H1 (cell line): Measurements from ENCODE around the gene POLN. TPM values are rescaled to one million over a fixed set of nuclear protein-coding genes. Genes with fewer than 3 reads are reported as not detected.

Experiments used
- CTCF ChIA-PET: fragments of 300-600 bp; sonication (Branson Sonifier 250); formaldehyde crosslinking; loops from one replicate; lab custom pipeline; 2021; ENCODE audit not compliant: partially characterized antibody; lab: Charles Lee
- POLR2A ChIA-PET: fragments of 300-600 bp; sonication (Branson Sonifier 250); formaldehyde crosslinking; loops from one replicate; lab custom pipeline; 2021; ENCODE audit warnings: inconsistent platforms; ENCODE audit not compliant: partially characterized antibody; lab: Charles Lee
- DNase-seq, 2 experiments: peaks; one replicate each; pipeline versions ENCODE4 v3.0.0 to v3.0.0-alpha.2; 2010 to 2022; ENCODE audit warnings: low spot score in 2 of 2, low read depth in 1 of 2, mixed read lengths in 1 of 2
- FAIRE-seq: peaks from 2 replicates; lab custom pipeline; 2011; peaks lifted over from hg19 to GRCh38; lab: Jason Lieb, UNC
- H2AFZ ChIP-seq: 2 replicates; pipeline ENCODE4 v1.8.1; 2012; ENCODE audit warnings: low read length, inconsistent platforms
- H2AK5ac ChIP-seq: 2 replicates; pipeline ENCODE4 v1.6.1; 2013; ENCODE audit warnings: low read depth, low read length
- H2BK120ac ChIP-seq: replicated peaks from 2 replicates; pipeline ENCODE3; 2013; ENCODE audit warnings: low read depth, low read length, inconsistent platforms
- H2BK12ac ChIP-seq: 2 replicates; pipeline ENCODE4 v1.6.1; 2013; ENCODE audit warnings: low read depth, low read length
- H2BK15ac ChIP-seq: 2 replicates; pipeline ENCODE4 v1.6.1; 2013; ENCODE audit warnings: low read length
- H2BK20ac ChIP-seq: 2 replicates; pipeline ENCODE4 v1.6.1; 2013; ENCODE audit warnings: low read length
- H2BK5ac ChIP-seq: 2 replicates; pipeline ENCODE4 v1.6.1; 2013; ENCODE audit warnings: low read depth, low read length
- H3K14ac ChIP-seq: 2 replicates; pipeline ENCODE4 v1.6.1; 2013; ENCODE audit warnings: inconsistent platforms; ENCODE audit not compliant: insufficient read length
- H3K18ac ChIP-seq: 2 replicates; pipeline ENCODE4 v1.6.1; 2013; ENCODE audit warnings: low read length; ENCODE audit errors: extremely low read depth
- H3K23ac ChIP-seq: 2 replicates; pipeline ENCODE4 v1.6.1; 2013; ENCODE audit warnings: inconsistent platforms; ENCODE audit not compliant: insufficient read length
- H3K23me2 ChIP-seq: 2 replicates; pipeline ENCODE4 v1.6.1; 2013; ENCODE audit warnings: low read depth, low read length
- H3K27ac ChIP-seq: 2 replicates; pipeline ENCODE4 v1.6.1; 2011; ENCODE audit warnings: low read depth, low read length, inconsistent platforms
- H3K27me3 ChIP-seq, 4 experiments: replicated peaks in 1 of 4; 1 replicate in 1 of 4; 2 replicates in 3 of 4; pipeline versions ENCODE4 v1.6.1 to v1.8.1; 2011 to 2013; ENCODE audit warnings: low read length in 3 of 4, mild to moderate bottlenecking in 3 of 4, inconsistent platforms in 2 of 4, mixed read lengths in 2 of 4, moderate library complexity in 1 of 4; ENCODE audit not compliant: control insufficient read depth in 3 of 4, insufficient read depth in 3 of 4; ENCODE audit errors: extremely low read depth in 1 of 4
- H3K36me3 ChIP-seq, 4 experiments: 2 replicates each; pipeline versions ENCODE4 v1.6.1 to v1.8.1; 2011 to 2013; ENCODE audit warnings: mild to moderate bottlenecking in 4 of 4, low read length in 3 of 4, moderate library complexity in 2 of 4, control low read depth in 1 of 4, inconsistent platforms in 1 of 4; ENCODE audit not compliant: insufficient read depth in 4 of 4, control insufficient read depth in 2 of 4
- H3K4ac ChIP-seq: replicated peaks from 2 replicates; pipeline ENCODE3; 2013; ENCODE audit warnings: low read length, low read depth, mixed read lengths, inconsistent platforms; ENCODE audit not compliant: insufficient read length
- H3K4me1 ChIP-seq, 4 experiments: replicated peaks in 1 of 4; 1 replicate in 1 of 4; 2 replicates in 3 of 4; pipeline versions ENCODE4 v1.6.1 to v1.8.1; 2011 to 2013; ENCODE audit warnings: low read length in 3 of 4, inconsistent platforms in 2 of 4, mixed read lengths in 1 of 4; ENCODE audit not compliant: insufficient read depth in 4 of 4, control insufficient read depth in 3 of 4
- H3K4me2 ChIP-seq, 2 experiments: 2 replicates each; pipeline versions ENCODE4 v1.6.1 to v1.8.1; 2011 to 2013; ENCODE audit warnings: low read depth in 2 of 2, low read length in 2 of 2, control low read depth in 1 of 2, inconsistent platforms in 1 of 2, mild to moderate bottlenecking in 1 of 2; ENCODE audit not compliant: insufficient read depth in 1 of 2
- H3K4me3 ChIP-seq, 4 experiments: fragments of 200-600, 300-600 bp in 1 of 4; sonication (generic), shearing (Covaris generic), sonication (Bioruptor Twin) in 1 of 4; 2 replicates each; pipeline versions ENCODE4 v1.5.1 to v1.8.1; 2011 to 2016; ENCODE audit warnings: low read length in 4 of 4, low read depth in 3 of 4, control low read depth in 2 of 4, inconsistent platforms in 2 of 4, mild to moderate bottlenecking in 2 of 4, mixed read lengths in 1 of 4, moderate library complexity in 1 of 4; ENCODE audit not compliant: insufficient read depth in 2 of 4; ENCODE audit errors: extremely low read depth in 1 of 4
- H3K56ac ChIP-seq: replicated peaks from 2 replicates; pipeline ENCODE3; 2013; ENCODE audit warnings: low read depth, mild to moderate bottlenecking, mixed read lengths, low read length, inconsistent platforms; ENCODE audit not compliant: insufficient read length
- H3K79me1 ChIP-seq: 2 replicates; pipeline ENCODE4 v1.6.1; 2013; ENCODE audit warnings: low read depth, low read length, control low read depth
- H3K79me2 ChIP-seq, 2 experiments: 2 replicates each; pipeline versions ENCODE4 v1.6.1 to v1.8.1; 2012 to 2013; ENCODE audit warnings: low read length in 2 of 2, mild to moderate bottlenecking in 2 of 2, inconsistent platforms in 1 of 2; ENCODE audit not compliant: insufficient read depth in 2 of 2, control insufficient read depth in 1 of 2
- H3K9ac ChIP-seq, 4 experiments: replicated peaks in 1 of 4; 1 replicate in 1 of 4; 2 replicates in 3 of 4; pipeline versions ENCODE4 v1.6.1 to v1.8.1; 2011 to 2013; ENCODE audit warnings: low read depth in 3 of 4, low read length in 3 of 4, control low read depth in 2 of 4, mild to moderate bottlenecking in 2 of 4, moderate library complexity in 2 of 4, inconsistent platforms in 1 of 4; ENCODE audit errors: extremely low read depth in 1 of 4
- H3K9me3 ChIP-seq, 2 experiments: 2 replicates each; pipeline versions ENCODE4 v1.6.1 to v1.8.1; 2012 to 2013; ENCODE audit warnings: mild to moderate bottlenecking in 2 of 2, moderate library complexity in 2 of 2, control low read depth in 1 of 2, inconsistent platforms in 1 of 2, low read depth in 1 of 2, low read length in 1 of 2, mixed read lengths in 1 of 2; ENCODE audit not compliant: insufficient read depth in 2 of 2
- H4K20me1 ChIP-seq, 2 experiments: replicated peaks in 1 of 2; 2 replicates each; pipeline versions ENCODE3 to v1.8.1; 2011 to 2013; ENCODE audit warnings: inconsistent platforms in 2 of 2, low read length in 2 of 2, mild to moderate bottlenecking in 1 of 2; ENCODE audit not compliant: insufficient read depth in 2 of 2, control insufficient read depth in 1 of 2
- H4K5ac ChIP-seq: 2 replicates; pipeline ENCODE4 v1.6.1; 2013; ENCODE audit warnings: low read length, low read depth, mixed read lengths, inconsistent platforms; ENCODE audit not compliant: insufficient read length
- H4K8ac ChIP-seq: 2 replicates; pipeline ENCODE4 v1.8.0; 2013; ENCODE audit warnings: mild to moderate bottlenecking, moderate library complexity, low read length, inconsistent platforms; ENCODE audit not compliant: insufficient read depth; ENCODE audit errors: extremely low read depth
- H4K91ac ChIP-seq: replicated peaks from 2 replicates; pipeline ENCODE3; 2013; ENCODE audit warnings: low read length, mixed read lengths, inconsistent platforms; ENCODE audit not compliant: insufficient read length
- BCL11A ChIP-seq, 2 experiments: IDR thresholded peaks; one replicate each; pipeline ENCODE4 v1.6.1; 2011; ENCODE audit warnings: low read depth in 2 of 2, low read length in 2 of 2, mild to moderate bottlenecking in 2 of 2
- CEBPB ChIP-seq: IDR thresholded peaks from 2 replicates; pipeline ENCODE4 v1.6.1; 2012; ENCODE audit warnings: low read depth, low read length
- CTBP2 ChIP-seq: IDR thresholded peaks from 2 replicates; pipeline ENCODE4 v1.7.0; 2011; ENCODE audit warnings: borderline replicate concordance, mild to moderate bottlenecking, moderate library complexity, mixed read lengths, low read length; ENCODE audit not compliant: insufficient read depth, insufficient read length
- FOSL1 ChIP-seq: IDR thresholded peaks from 2 replicates; pipeline ENCODE4 v1.6.1; 2011; ENCODE audit warnings: mild to moderate bottlenecking, low read depth, low read length, moderate library complexity; ENCODE audit not compliant: insufficient read depth
- GABPA ChIP-seq: IDR thresholded peaks from 2 replicates; pipeline ENCODE4 v1.6.1; 2011; ENCODE audit warnings: mild to moderate bottlenecking, low read length, moderate library complexity, borderline replicate concordance; ENCODE audit not compliant: insufficient read depth
- JUN ChIP-seq: IDR thresholded peaks from 2 replicates; pipeline ENCODE4 v1.6.1; 2011; ENCODE audit warnings: low read depth, mild to moderate bottlenecking, improper control_type of control experiment, low read length
- JUND ChIP-seq: IDR thresholded peaks from 2 replicates; pipeline ENCODE4 v1.6.1; 2011; ENCODE audit warnings: mild to moderate bottlenecking, improper control_type of control experiment, low read length
- POU5F1 ChIP-seq: IDR thresholded peaks from 2 replicates; pipeline ENCODE4 v1.6.1; 2011; ENCODE audit warnings: low read depth, mild to moderate bottlenecking, low read length, moderate library complexity
- RAD21 ChIP-seq, 2 experiments: IDR thresholded peaks in 1 of 2; conservative IDR thresholded peaks in 1 of 2; 2 replicates each; pipeline ENCODE4 v1.6.1; 2011; ENCODE audit warnings: low read depth in 2 of 2, low read length in 2 of 2, improper control_type of control experiment in 1 of 2, inconsistent platforms in 1 of 2, mild to moderate bottlenecking in 1 of 2, moderate library complexity in 1 of 2
- RNF2 ChIP-seq: fragments of 200-900, 300-1000 bp; sonication (generic); IDR thresholded peaks from 2 replicates; pipeline ENCODE4 v1.7.1; 2016; ENCODE audit warnings: borderline replicate concordance, low read depth, mild to moderate bottlenecking, antibody characterized with exemption, low read length; ENCODE audit not compliant: poor library complexity, severe bottlenecking; ENCODE audit errors: missing control alignments
- SAP30 ChIP-seq: fragments of 300-600 bp; sonication (generic); IDR thresholded peaks from 2 replicates; pipeline ENCODE4 v1.7.1; 2012; ENCODE audit warnings: low read length, moderate library complexity, mild to moderate bottlenecking, inconsistent platforms; ENCODE audit not compliant: insufficient read depth, insufficient replicate concordance
- SIRT6 ChIP-seq: IDR thresholded peaks from one replicate; pipeline ENCODE4 v1.7.1; 2012; ENCODE audit warnings: low read length, inconsistent platforms
- SP1 ChIP-seq: IDR thresholded peaks from 2 replicates; pipeline ENCODE4 v1.6.1; 2011; ENCODE audit warnings: low read depth, low read length
- TEAD4 ChIP-seq: IDR thresholded peaks from 2 replicates; pipeline ENCODE4 v1.6.1; 2012; ENCODE audit warnings: low read depth, low read length, inconsistent platforms, mixed read lengths
- WGBS, 2 experiments: shearing (Covaris generic) in 1 of 2; methylation state at CpG; one replicate each; pipeline versions ENCODE4 v1.1.6 to v1.1.7; 2013 to 2015; ENCODE audit warnings: low lambda C conversion rate in 2 of 2, mixed read lengths in 2 of 2, inconsistent platforms in 1 of 2, low coverage in 1 of 2, missing lambda C conversion rate in 1 of 2; ENCODE audit not compliant: insufficient replicate concordance in 2 of 2, insufficient coverage in 1 of 2, insufficient read length in 1 of 2; ENCODE audit errors: extremely low coverage in 1 of 2, missing lambda C conversion rate in 1 of 2; 5-methylcytosine and 5-hydroxymethylcytosine counted together
- polyA plus RNA-seq, 7 experiments: library from polyadenylated mRNA; depleted of rRNA in 3 of 7; stranded (reverse) in 5 of 7; unstranded in 2 of 7; fragments of >200 nt in 5 of 7; fragments of 200-250 nt in 2 of 7; gene quantifications; 1 replicate in 5 of 7; 2 replicates in 1 of 7; 4 replicates in 1 of 7; pipeline versions ENCODE4 v1.2.1 to v1.2.3, GENCODE V29; 2011 to 2013; ENCODE audit warnings: missing spikeins in 2 of 7, mixed read lengths in 2 of 7
- total RNA-seq: library from RNA; stranded (reverse); fragmentation: NEBNext Ultra II Directional; extraction: Animal tissue kit (Norgen Biotek cat#: 25700); gene quantifications from 2 replicates; pipeline ENCODE4 v1.2.1, GENCODE V29; 2021

POLN gene
- total and polyA plus RNA-seq, 2 of the 8 experiments (the other 6 are each of a cell fraction or from before 2014, with no cell fraction given), result 0.98 to 1.5 TPM

GRCh38 chr4:2094545-2094944, 147.4 kb downstream of the POLN start:
- DNase-seq, result no peak
- no peak for FAIRE-seq
- no peaks in the 10 kb centered on the region for H3K27me3 ChIP-seq
- no peak overlapping the region for H2BK120ac ChIP-seq
- H4K8ac ChIP-seq, result no peak overlapping the region
- no peak overlapping the region for H3K4ac ChIP-seq
- no peaks in the 10 kb centered on the region for H3K23me2 ChIP-seq
- H3K27ac ChIP-seq, result no peak overlapping the region
- no peak overlapping the region for H3K14ac ChIP-seq
- H3K4me2 ChIP-seq, result no peak overlapping the region
- H3K79me1 ChIP-seq, result no peaks in the 10 kb centered on the region
- ChIA-PET CTCF (interaction anchor here (1.2 kb wide), 1 partner anchor 77 kb away, joined by 5 read pairs; no protein-coding TSS in a partner anchor), POLR2A (no interaction called here)
- no peak overlapping the region for H2BK12ac ChIP-seq
- no peaks in the 10 kb centered on the region for H3K36me3 ChIP-seq
- H3K9me3 ChIP-seq, result 0 out of 4 replicates have a peak, but pooled peaks cover 0 to 2% of the 10 kb centered on the region in 2 experiments
- no peaks in the 10 kb centered on the region for H3K79me2 ChIP-seq
- no peak overlapping the region for H3K4me3 ChIP-seq
- WGBS, 2 experiments, result 94% methylated on average over 4 of the region's 4 CpGs; no CpG with 5 or more reads in 1 of the 2 experiments
- H2BK15ac ChIP-seq, result no peak overlapping the region
- no peak overlapping the region for H3K9ac ChIP-seq
- no peak overlapping the region for H4K5ac ChIP-seq
- no peak overlapping the region for H4K91ac ChIP-seq
- H2BK5ac ChIP-seq, result no peak overlapping the region
- no peak overlapping the region for H3K18ac ChIP-seq
- no peak overlapping the region for H3K56ac ChIP-seq
- no peak overlapping the region for H3K23ac ChIP-seq
- H4K20me1 ChIP-seq, result peaks cover 0 to 1% of the 10 kb centered on the region in 2 experiments
- H2AK5ac ChIP-seq, result no peak overlapping the region
- no peak overlapping the region for H2BK20ac ChIP-seq
- H2AFZ ChIP-seq, result no peak overlapping the region
- no peaks in the 10 kb centered on the region for H3K4me1 ChIP-seq
- TF ChIP-seq GABPA, result no peak
- no peak for TF ChIP-seq JUND
- TF ChIP-seq BCL11A (IDR thresholded peaks at IDR 0.05; ENCODE audit: low read depth in 2 of 2, low read length in 2 of 2), result no peak
- TF ChIP-seq POU5F1, result no peak
- TF ChIP-seq SIRT6, result no peak
- no peak for TF ChIP-seq TEAD4
- TF ChIP-seq JUN, result no peak
- TF ChIP-seq CTBP2, result no peak
- TF ChIP-seq RNF2, result no peak
- TF ChIP-seq CEBPB, result no peak
- TF ChIP-seq FOSL1, result no peak
- no peak for TF ChIP-seq SAP30
- no peak for TF ChIP-seq RAD21 (IDR thresholded peaks at IDR 0.05 in 1 of 2, conservative IDR thresholded peaks at IDR 0.05 in 1 of 2; ENCODE audit: low read depth in 2 of 2, low read length in 2 of 2)
- TF ChIP-seq SP1, result no peak
